Measurements from ENCODE around the gene PAX9.

The PAX9 gene

DNA sequence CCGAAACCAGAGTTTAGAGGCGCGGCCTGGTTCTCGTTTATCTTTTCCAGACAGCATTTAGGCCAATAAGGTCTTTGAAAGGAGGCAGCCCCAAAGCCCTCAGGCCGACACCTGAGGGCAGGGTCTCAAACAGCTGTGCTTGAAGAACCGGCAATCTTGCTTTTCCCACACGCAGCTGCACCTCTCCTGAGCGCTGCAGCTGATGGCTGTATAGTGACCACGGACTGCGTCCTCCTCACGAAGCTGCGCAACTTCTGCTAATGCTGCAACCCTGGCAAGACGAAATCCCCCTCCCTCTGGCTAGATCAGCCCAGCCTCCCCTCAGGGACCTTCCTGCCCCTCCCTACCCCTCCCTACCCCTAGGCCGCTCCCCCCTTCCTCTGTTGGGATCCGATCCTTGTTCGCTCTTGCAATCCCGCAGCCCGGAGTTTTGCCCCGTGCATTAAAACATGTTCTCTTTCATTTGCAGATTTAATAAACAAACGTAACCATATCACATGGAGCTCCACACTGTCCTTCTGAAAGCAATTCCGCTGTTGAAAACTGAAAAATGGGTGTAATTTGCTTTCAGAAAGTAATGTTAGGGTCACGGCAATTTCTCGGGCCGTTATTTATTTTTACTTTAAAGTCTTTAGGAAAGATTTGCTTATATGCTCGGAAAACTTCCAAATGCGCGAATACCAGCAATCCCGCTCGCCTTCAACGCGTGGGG is 4.8 kb upstream of the PAX9 start:
- DNase-seq: no peak

DNA sequence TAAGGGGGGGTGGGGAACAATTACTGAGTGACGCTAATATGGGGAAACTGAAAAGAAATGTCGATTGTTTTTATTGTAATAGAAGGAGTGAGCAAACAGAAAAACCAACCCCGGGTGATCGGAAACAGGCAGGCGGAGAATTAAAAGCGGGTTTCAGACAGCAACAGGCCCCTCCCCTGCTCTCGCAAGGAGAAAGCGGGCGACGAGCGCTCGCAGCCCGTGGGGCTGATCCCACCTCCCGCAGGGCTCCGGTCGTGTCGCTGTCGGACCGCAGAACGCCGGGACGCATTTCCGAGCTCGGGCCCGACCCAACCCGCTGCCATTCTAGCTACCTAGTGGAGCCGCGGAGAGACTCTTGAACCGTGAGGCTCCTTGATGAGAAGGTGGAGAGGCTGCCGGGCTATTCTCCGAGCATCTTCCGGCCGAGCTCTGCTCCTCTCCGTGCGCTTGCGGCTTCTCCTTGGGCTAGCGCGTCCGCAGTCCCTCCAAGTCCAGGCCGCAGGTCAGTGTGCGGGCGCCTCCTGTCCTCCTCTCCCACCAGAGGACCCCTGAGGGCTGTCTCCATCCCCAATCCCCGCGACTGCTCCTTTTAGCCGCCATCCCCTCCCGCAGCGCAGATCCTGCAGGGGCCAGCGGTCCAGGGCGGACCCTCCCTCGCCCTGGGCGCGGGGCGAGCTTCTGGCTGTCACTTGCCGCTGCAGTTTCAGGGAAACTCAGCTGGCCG is 4.1 kb upstream of the PAX9 start:
- DNase-seq: no peak

- DNase-seq: no peak
Measured at GRCh38 chr14:36658123-36659009, 3.3 kb upstream of the PAX9 start.

DNA sequence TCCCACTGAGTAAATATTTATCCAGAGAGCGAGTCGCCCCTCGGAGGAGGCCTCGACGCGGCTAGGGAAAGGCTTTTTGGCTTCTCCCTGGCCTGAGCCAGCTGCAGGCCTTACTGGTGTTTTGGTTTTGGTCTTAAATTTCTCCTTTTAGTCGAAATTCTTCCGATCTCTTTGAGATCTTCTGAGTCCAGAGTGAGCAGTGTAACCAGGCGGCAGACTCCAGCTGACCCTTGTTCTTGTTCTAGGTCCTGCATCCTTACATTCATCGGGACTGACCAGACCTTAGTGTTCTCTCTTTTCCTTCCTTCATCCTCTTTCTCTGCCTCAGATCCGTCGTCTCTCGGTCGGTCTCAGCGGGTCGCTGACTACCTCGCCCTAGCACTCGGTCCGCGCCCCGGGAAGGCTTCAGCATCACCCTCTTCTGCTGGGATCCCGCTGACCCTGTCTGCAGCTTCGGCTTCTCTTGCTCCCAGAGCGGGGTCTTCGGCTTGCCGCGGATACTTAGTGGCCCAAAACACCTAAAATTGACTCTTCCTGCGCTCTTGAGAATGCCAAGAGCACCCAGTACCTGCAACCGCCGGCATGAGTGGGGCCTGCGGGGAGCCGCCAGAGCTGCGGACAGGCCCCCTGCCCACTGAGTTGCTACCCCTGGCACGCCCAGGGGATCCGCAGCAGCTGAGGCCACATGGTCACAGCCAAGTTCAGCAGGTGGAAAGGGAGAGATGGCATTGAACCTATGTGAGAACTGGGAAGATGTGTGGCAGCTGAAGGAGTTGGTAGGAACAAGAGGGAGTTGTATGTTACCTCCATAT is 2.4 kb upstream of the PAX9 start:
- no peak for DNase-seq

DNA sequence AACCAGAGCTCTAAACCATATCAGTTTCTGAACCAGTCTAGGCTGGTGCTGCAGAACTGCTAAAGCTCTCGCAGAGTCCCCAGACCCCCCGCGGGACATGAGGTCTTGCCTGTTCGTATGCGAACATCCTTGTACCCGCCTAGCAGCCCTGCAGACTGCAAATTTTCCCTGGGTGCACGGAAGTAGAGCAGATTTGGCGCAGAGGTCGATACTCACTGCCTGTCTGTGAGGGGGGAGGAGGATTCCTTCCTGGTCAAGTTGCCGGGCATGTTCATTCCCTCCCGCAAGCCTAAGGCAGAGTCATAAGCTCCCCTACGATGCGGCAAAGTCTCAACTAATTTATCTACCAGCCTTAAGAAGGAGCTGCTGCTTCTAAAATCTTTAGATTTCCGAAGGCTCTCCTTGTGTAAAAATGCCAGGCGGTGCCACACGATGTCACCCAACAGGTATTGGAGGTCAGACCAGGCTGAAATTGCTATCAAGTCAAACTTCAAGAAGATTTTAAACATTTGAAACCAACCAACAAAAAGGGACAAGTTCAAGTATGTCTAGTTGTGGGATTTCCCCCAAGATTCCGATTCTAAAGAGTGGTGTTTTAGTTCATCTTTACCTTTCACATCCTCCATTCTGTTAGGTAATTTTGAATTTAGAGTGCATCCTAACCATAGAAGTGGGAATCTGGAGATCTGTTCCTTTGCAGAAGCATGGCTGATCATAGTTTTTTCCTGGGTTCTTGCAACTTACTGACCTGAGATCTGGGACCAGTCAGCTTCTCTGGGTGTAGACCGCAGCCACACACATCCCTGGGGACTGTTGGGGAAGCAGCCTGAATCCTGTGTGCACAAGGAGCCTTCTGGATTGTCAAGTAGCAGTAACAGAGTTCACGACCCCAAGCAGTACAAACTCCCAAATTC is 1.6 kb upstream of the PAX9 start:
- no peak for DNase-seq

GRCh38 chr14:36660736-36661505 is 739 bp upstream of the PAX9 start:
- DNase-seq: no peak

- no peak for DNase-seq
Measured at GRCh38 chr14:36662258-36662542, 540 bp downstream of the PAX9 start.

DNA sequence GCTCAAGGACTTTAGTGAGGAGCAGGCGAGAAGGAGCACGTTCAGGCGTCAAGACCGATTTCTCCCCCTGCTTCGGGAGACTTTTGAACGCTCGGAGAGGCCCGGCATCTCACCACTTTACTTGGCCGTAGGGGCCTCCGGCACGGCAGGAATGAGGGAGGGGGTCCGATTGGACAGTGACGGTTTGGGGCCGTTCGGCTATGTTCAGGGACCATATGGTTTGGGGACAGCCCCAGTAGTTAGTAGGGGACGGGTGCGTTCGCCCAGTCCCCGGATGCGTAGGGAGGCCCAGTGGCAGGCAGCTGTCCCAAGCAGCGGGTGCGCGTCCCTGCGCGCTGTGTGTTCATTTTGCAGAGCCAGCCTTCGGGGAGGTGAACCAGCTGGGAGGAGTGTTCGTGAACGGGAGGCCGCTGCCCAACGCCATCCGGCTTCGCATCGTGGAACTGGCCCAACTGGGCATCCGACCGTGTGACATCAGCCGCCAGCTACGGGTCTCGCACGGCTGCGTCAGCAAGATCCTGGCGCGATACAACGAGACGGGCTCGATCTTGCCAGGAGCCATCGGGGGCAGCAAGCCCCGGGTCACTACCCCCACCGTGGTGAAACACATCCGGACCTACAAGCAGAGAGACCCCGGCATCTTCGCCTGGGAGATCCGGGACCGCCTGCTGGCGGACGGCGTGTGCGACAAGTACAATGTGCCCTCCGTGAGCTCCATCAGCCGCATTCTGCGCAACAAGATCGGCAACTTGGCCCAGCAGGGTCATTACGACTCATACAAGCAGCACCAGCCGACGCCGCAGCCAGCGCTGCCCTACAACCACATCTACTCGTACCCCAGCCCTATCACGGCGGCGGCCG is 1.1 kb downstream of the PAX9 start:
- no peak for DNase-seq

DNA sequence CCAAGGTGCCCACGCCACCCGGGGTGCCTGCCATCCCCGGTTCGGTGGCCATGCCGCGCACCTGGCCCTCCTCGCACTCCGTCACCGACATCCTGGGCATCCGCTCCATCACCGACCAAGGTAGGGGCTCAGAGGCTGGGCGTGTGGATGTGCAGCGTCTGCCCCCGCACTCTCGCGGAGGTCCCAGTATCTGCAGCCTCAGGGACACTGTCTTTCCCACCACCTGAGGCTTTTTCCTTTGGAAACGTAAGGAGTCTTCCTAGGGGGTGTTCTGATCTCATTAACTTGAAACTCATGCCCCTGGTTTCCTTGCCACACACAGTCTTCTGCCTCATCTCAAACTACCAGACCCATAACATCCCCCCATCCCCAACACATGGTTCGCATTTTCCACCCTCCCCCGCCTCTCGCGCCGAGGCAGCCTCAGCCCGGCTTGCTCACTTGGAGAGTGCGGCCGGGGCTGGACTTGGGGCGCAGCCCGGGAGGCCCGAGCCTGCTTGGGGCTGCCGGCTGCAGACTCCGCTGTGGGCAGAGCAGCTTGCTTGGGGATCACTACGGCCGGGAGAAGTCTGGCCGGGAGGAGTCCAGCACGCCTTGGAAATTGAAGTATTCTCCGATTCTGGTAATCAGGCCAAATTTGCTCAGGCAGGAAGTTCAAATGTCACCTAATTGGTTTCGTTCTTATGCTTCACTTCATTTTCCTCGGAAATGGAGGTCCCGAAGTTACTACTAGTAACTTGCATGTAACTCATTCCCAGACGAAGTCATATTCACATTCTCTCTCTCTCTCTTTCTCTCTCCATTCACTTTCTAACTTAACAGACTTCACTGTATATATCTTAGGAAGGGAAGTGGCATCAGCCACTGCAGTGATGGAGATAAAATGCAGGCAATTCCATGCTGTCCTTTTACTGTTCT is 2.0 kb downstream of the PAX9 start:
- no peak for DNase-seq

DNA sequence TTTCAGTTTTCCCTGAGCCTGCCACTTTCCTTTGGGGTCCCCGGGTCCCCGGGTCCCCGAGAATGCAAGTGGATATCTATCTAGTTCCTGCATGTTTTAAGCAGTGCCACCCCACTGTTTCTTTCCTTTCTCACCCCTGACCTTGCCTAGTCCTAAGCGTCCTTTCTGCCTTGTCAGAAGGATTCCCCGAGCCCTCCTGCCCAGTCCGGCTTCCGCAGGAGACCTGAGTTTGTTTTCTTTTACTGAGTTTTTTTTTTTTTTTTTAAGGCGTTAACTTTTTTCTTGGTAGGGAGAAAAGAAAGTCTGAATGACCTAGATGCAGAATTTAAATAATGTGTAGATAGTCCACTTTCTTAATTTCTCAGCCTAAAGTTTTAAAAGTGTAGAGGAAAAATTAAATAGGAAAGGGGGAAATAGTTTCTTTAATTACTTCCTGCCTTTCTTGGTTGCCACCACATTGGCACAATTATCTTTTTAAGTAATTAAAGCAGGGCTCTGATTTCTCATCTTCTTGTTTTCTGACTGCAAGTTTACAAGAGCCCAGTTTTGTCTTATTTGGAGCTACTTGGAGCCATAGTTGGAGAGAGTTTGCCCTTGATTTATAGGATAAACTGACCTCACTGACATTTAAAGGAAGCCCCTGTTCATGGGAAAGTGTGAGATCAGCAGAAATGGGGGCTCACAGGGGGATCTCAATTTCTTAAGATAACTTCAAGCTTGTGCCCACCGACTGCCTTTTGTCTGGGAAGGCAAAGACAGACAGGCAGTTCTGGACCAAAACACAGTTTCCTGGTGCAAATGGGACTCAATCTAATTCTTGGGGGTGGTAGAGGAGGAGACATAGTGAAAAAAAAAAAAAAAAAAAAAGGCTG is 2.9 kb downstream of the PAX9 start:
- DNase-seq: no peak

DNA sequence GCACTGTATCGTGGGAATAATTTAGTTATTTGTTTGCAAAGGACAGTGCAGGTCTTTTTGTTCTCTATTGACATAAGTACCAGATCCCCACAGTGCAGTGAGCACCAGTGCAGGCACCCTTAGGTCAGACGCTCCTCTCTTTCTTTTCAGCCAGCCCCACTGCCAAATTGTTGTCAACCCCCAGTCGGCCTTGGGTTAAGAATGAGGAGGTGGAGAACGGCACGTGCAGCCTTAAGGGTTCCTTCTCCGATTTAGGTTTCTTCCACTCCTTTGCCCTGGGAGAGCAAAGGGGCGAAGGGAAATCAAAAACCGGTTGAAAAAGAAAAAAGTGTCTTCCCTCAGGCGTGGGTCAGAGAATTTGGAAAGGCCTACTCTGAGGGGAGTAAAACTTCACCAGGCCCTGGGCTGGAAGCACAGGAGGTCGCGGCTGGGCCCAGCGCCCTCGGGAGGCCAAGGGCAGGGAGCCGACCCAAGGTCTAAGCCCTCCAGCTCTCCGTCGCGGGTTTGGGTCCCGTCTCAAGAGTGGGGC is 4.3 kb downstream of the PAX9 start:
- DNase-seq: no peak

DNA sequence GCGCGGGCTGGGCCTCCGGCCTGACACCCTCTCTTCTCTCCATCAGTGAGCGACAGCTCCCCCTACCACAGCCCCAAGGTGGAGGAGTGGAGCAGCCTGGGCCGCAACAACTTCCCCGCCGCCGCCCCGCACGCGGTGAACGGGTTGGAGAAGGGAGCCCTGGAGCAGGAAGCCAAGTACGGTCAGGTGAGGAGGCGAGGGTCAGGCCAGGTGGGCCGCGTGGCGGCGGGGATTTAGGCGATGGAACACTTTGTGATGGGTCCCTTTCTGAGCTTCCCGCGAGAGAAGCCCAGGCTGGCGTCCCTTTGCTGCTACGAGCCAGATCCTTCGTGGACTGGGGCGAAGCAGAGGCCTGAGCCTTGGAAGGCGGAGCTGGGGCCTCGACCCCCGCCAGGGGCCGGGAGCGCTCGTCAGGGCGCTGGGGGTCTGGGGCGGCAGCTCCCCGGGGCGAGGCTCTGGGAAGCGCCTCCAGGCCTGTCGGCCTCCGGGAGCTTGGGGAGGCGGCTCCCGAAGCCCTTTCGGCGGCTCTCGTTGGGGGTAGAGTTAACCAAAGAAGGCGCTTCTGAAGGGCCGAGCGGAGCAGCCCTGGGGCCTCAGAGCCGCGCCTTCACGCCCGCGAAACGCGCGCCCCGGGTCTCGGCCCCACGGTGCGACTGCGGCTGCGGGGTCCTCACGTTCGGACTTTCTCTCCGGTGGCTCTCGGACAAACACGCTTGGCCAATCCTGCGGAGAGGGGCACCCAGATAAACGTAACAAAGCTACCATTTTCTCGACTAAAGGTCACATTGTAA is 5.0 kb downstream of the PAX9 start:
- no peak for DNase-seq

DNA sequence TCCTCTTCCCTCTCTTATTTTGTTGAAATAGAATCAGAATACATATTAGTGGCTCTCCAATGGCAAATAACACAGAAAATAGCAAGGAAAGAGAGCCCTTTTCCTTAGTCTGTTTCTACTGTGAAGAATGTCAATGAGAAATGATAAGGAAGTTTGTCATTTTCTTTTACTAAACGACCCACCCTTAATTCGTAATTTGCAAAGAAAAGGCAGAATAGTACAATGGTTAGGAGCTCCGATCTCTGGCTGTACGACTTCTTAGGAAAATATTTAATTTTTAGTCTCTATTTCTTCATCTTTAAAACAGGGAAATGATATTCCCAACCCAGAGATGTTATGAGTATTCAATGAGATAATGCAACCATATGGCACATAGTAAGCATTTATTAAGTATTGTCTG is 6.0 kb downstream of the PAX9 start:
- DNase-seq: no peak

DNA sequence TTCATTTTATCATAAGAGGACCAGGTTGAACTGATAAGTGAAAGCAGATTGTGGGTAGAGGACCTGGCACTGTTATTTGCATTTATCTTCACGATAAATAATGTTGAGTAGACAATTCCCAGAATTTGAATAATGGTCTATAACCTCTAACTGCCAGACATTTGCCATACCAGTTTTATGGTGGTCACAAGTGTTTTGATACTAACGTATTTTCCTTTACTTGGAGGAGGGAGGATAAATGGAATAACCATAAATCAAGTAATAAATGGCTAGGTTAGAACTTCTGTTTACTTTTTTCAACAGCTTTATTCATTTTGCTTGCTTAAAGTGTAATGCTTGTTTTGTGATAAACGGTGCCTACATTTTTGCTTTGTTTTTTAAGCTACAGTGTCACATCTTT is 9.5 kb downstream of the PAX9 start:
- no peak for DNase-seq

GRCh38 chr14:36672095-36672494 is 10.4 kb downstream of the PAX9 start:
- no peak for DNase-seq

- no peak for DNase-seq
Measured at GRCh38 chr14:36674659-36675058, 13.0 kb downstream of the PAX9 start.

GRCh38 chr14:36675581-36675980 is 13.9 kb downstream of the PAX9 start:
- no peak for DNase-seq

All from activated CD8-positive, alpha-beta memory T cell treated with anti-CD3 and anti-CD28 coated beads, Interleukin-2, amount 50 U/mL, for 4 hours (primary cell).